LNCAP (cell line): ENCODE results near the gene ASIC1.

Experiments
- CTCF ChIP-seq: fragments of 450-650 bp; IDR thresholded peaks from 2 replicates; pipeline ENCODE4 v1.5.1; 2017; ENCODE audit warnings: mild to moderate bottlenecking

ASIC1 gene

GRCh38 chr12:50112456-50113218, 55.2 kb downstream of the ASIC1 start:
- TF ChIP-seq CTCF, result no peak

GRCh38 chr12:50117057-50117622, 59.7 kb downstream of the ASIC1 start:
- TF ChIP-seq CTCF, result no peak

- TF ChIP-seq CTCF, result no peak
Observed at GRCh38 chr12:50119387-50119786, 62.0 kb downstream of the ASIC1 start.

- no peak for TF ChIP-seq CTCF
Observed at GRCh38 chr12:50120521-50120920, 63.1 kb downstream of the ASIC1 start.

GRCh38 chr12:50120953-50121352, 63.6 kb downstream of the ASIC1 start:
- no peak for TF ChIP-seq CTCF

GRCh38 chr12:50121641-50122040, 64.2 kb downstream of the ASIC1 start:
- no peak for TF ChIP-seq CTCF

GRCh38 chr12:50123203-50123602, 65.8 kb downstream of the ASIC1 start:
- TF ChIP-seq CTCF, result no peak
